ENCODE results near the gene CAPN7.

The CAPN7 gene

GRCh38 chr3:15186101-15186476 lies 20.0 kb upstream of the CAPN7 start:
- TF ChIP-seq TEAD4 (IDR thresholded peaks at IDR 0.05) (no peak), RAD21 (IDR thresholded peaks at IDR 0.05; ENCODE audit: low read depth) (no peak), TCF12 (IDR thresholded peaks at IDR 0.05; ENCODE audit: low read depth) (no peak), MAX (IDR thresholded peaks at IDR 0.05) (no peak), USF1 (IDR thresholded peaks at IDR 0.05) (no peak), ZBTB7A (IDR thresholded peaks at IDR 0.05; ENCODE audit: low read depth) (no peak), CEBPB (IDR thresholded peaks at IDR 0.05) (no peak), TAF1 (IDR thresholded peaks at IDR 0.05; ENCODE audit: low read depth) (no peak), FOXM1 (IDR thresholded peaks at IDR 0.05; ENCODE audit: borderline replicate concordance, low read depth) (no peak), EGR1 (IDR thresholded peaks at IDR 0.05) (no peak), REST (IDR thresholded peaks at IDR 0.05; ENCODE audit: low read depth) (no peak), YY1 (IDR thresholded peaks at IDR 0.05; ENCODE audit: low read depth) (no peak)

GRCh38 chr3:15186477-15187164 lies 19.4 kb upstream of the CAPN7 start:
- TF ChIP-seq YY1 (IDR thresholded peaks at IDR 0.05; ENCODE audit: low read depth): peak; percentile 67; the same call in 1 of the 2 replicates

- TF ChIP-seq TCF12 (IDR thresholded peaks at IDR 0.05; ENCODE audit: low read depth) (no peak), TAF1 (IDR thresholded peaks at IDR 0.05; ENCODE audit: low read depth) (no peak), CREB1 (IDR thresholded peaks at IDR 0.05; ENCODE audit: low read depth) (no peak), YY1 (IDR thresholded peaks at IDR 0.05; ENCODE audit: low read depth) (no peak), TEAD4 (IDR thresholded peaks at IDR 0.05) (no peak), USF1 (IDR thresholded peaks at IDR 0.05) (no peak), NFIC (IDR thresholded peaks at IDR 0.05) (no peak), FOXM1 (IDR thresholded peaks at IDR 0.05; ENCODE audit: borderline replicate concordance, low read depth) (no peak), RAD21 (IDR thresholded peaks at IDR 0.05; ENCODE audit: low read depth) (no peak), ZBTB7A (IDR thresholded peaks at IDR 0.05; ENCODE audit: low read depth) (no peak), CEBPB (IDR thresholded peaks at IDR 0.05) (no peak), REST (IDR thresholded peaks at IDR 0.05; ENCODE audit: low read depth) (no peak), EP300 (IDR thresholded peaks at IDR 0.05; ENCODE audit: borderline replicate concordance) (no peak), MAX (IDR thresholded peaks at IDR 0.05) (no peak)
These were observed 8.6 kb upstream of the CAPN7 start for GRCh38 chr3:15197340-15198029.

GRCh38 chr3:15198686-15199085 lies 7.4 kb upstream of the CAPN7 start:
- TF ChIP-seq USF1 (IDR thresholded peaks at IDR 0.05) (no peak), EP300 (IDR thresholded peaks at IDR 0.05; ENCODE audit: borderline replicate concordance) (no peak), CEBPB (IDR thresholded peaks at IDR 0.05) (no peak)

GRCh38 chr3:15199493-15200105 lies 6.4 kb upstream of the CAPN7 start:
- TF ChIP-seq REST (IDR thresholded peaks at IDR 0.05; ENCODE audit: low read depth) (no peak), USF1 (IDR thresholded peaks at IDR 0.05) (no peak), CEBPB (IDR thresholded peaks at IDR 0.05) (no peak), EGR1 (IDR thresholded peaks at IDR 0.05) (no peak), TAF1 (IDR thresholded peaks at IDR 0.05; ENCODE audit: low read depth) (no peak), TCF12 (IDR thresholded peaks at IDR 0.05; ENCODE audit: low read depth) (no peak), RAD21 (IDR thresholded peaks at IDR 0.05; ENCODE audit: low read depth) (no peak), ZBTB7A (IDR thresholded peaks at IDR 0.05; ENCODE audit: low read depth) (no peak), CREB1 (IDR thresholded peaks at IDR 0.05; ENCODE audit: low read depth) (no peak), YY1 (IDR thresholded peaks at IDR 0.05; ENCODE audit: low read depth) (no peak), MAX (IDR thresholded peaks at IDR 0.05) (no peak), EP300 (IDR thresholded peaks at IDR 0.05; ENCODE audit: borderline replicate concordance) (no peak), TEAD4 (IDR thresholded peaks at IDR 0.05) (no peak)

All from Ishikawa (cell line).